Measurements from ENCODE around the gene FAM124B. TPM values are rescaled to one million over a fixed set of nuclear protein-coding genes. Genes with fewer than 3 reads are reported as not detected.
A peak's percentile ranks its signal among the peaks of the same experiment; 100 is the strongest.

Gene FAM124B
- polyA plus RNA-seq, 3 donors, result 1.8 to 2.1 (median 2.0) TPM

DNA sequence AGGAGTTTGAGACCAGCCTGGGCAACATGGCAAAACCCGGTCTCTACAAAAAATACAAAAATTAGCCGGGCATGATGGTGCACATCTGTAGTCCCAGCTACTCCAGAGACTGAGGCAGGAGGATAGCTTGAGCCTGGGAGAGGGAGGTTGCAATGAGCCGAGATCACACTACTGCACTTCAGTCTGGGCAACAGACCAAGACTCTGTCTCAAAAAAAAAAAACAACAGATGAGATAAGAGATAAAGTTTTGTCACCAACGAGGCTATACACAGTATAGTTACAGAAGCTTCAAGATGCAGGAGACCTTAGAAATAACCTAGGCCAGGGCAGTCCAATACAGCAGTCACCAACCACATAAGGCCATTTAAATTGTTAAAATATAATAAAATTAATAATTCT, 9.4 kb downstream of the FAM124B start:
- Histone ChIP-seq H3K79me2 (ENCODE audit: insufficient read depth, low read length) (peaks cover 16% of the 10 kb centered on the region), H2AFZ (ENCODE audit: insufficient read depth, low read depth, low read length, poor library complexity, severe bottlenecking) (no peak overlapping the region), H3K36me3 (replicated peaks in 1 of 2; ENCODE audit: control insufficient read depth in 1 of 2, insufficient read depth in 2 of 2, low read length in 2 of 2) (peaks cover 2 to 19% of the 10 kb centered on the region in 2 donors), H3K27ac (ENCODE audit: low read depth in 1 of 2, low read length in 2 of 2) (no peak overlapping the region), H3K4me2 (replicated peaks; ENCODE audit: extremely low read depth, low read length, poor library complexity, severe bottlenecking) (no peak overlapping the region), H3K27me3 (ENCODE audit: control insufficient read depth in 2 of 2, insufficient read depth in 2 of 2, low read length in 2 of 2) (no peaks in the 10 kb centered on the region), H3K4me1 (ENCODE audit: control insufficient read depth in 1 of 2, insufficient read depth in 2 of 2, low read length in 2 of 2) (no peaks in the 10 kb centered on the region), H3K9me3 (replicated peaks in 1 of 2; ENCODE audit: control insufficient read depth in 1 of 2, insufficient read depth in 1 of 2, low read length in 2 of 2) (no peaks in the 10 kb centered on the region), H3K9ac (ENCODE audit: insufficient read depth, low read length, poor library complexity, severe bottlenecking) (no peak overlapping the region), H4K20me1 (ENCODE audit: insufficient read depth, low read length) (no peaks in the 10 kb centered on the region), H3K4me3 (replicated peaks in 1 of 3; ENCODE audit: low read depth in 2 of 3, low read length in 3 of 3) (no peak overlapping the region)
- H3K4me3 Mint-ChIP-seq, result no peak overlapping the region
- TF ChIP-seq, protein P1, sequence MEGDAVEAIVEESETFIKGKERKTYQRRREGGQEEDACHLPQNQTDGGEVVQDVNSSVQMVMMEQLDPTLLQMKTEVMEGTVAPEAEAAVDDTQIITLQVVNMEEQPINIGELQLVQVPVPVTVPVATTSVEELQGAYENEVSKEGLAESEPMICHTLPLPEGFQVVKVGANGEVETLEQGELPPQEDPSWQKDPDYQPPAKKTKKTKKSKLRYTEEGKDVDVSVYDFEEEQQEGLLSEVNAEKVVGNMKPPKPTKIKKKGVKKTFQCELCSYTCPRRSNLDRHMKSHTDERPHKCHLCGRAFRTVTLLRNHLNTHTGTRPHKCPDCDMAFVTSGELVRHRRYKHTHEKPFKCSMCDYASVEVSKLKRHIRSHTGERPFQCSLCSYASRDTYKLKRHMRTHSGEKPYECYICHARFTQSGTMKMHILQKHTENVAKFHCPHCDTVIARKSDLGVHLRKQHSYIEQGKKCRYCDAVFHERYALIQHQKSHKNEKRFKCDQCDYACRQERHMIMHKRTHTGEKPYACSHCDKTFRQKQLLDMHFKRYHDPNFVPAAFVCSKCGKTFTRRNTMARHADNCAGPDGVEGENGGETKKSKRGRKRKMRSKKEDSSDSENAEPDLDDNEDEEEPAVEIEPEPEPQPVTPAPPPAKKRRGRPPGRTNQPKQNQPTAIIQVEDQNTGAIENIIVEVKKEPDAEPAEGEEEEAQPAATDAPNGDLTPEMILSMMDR (IDR thresholded peaks at IDR 0.05), result no peak
- no peak for DNase-seq
- H3K9me3 Mint-ChIP-seq, result peaks cover 0 to 11% (median 4%) of the 10 kb centered on the region in 7 donors
- peaks cover 30% of the 10 kb centered on the region for H3K4me1 Mint-ChIP-seq
- no peak overlapping the region for H3K27ac Mint-ChIP-seq
- H3K36me3 Mint-ChIP-seq, result peaks cover 43 to 51% of the 10 kb centered on the region in 2 donors
- 100% methylated on average over 1 of the region's 4 CpGs for WGBS (ENCODE audit: insufficient coverage)
- H3K27me3 Mint-ChIP-seq (ENCODE audit: low read depth in 3 of 3), result peaks cover 0 to 2% (median 0%) of the 10 kb centered on the region in 3 donors
- intact Hi-C loops (cut with micrococcal nuclease), result no loop called here

DNA sequence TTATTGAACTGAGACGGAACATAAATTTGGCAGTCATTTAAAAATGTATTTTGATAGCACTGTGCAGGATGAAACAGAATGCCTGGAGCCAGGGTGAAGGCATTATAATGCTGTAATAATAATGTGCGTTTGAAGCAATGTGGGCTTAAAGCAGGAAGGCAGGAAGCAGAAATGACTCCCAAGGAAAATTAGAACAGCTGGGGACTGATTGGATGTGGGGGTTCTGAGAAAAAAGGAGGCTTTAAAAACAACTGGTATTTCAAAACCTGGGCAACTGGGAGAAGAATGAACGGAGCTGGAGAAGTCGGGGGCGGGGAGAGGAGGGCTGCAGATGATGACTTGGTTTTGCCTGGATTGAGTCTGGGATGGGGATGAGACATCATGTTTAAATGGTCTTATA, 12.6 kb downstream of the FAM124B start:
- intact Hi-C loops (cut with micrococcal nuclease), result no loop called here
- Histone ChIP-seq H3K4me3 (replicated peaks in 1 of 3; ENCODE audit: low read depth in 2 of 3, low read length in 3 of 3) (no peak overlapping the region), H3K79me2 (ENCODE audit: insufficient read depth, low read length) (no peaks in the 10 kb centered on the region), H4K20me1 (ENCODE audit: insufficient read depth, low read length) (no peaks in the 10 kb centered on the region), H3K27ac (ENCODE audit: low read depth in 1 of 2, low read length in 2 of 2) (no peak overlapping the region), H2AFZ (ENCODE audit: insufficient read depth, low read depth, low read length, poor library complexity, severe bottlenecking) (no peak overlapping the region), H3K9ac (ENCODE audit: insufficient read depth, low read length, poor library complexity, severe bottlenecking) (no peak overlapping the region), H3K36me3 (replicated peaks in 1 of 2; ENCODE audit: control insufficient read depth in 1 of 2, insufficient read depth in 2 of 2, low read length in 2 of 2) (peaks cover 2 to 19% of the 10 kb centered on the region in 2 donors), H3K4me2 (replicated peaks; ENCODE audit: extremely low read depth, low read length, poor library complexity, severe bottlenecking) (no peak overlapping the region), H3K9me3 (replicated peaks in 1 of 2; ENCODE audit: control insufficient read depth in 1 of 2, insufficient read depth in 1 of 2, low read length in 2 of 2) (no peaks in the 10 kb centered on the region), H3K27me3 (ENCODE audit: control insufficient read depth in 2 of 2, insufficient read depth in 2 of 2, low read length in 2 of 2) (no peaks in the 10 kb centered on the region), H3K4me1 (ENCODE audit: control insufficient read depth in 1 of 2, insufficient read depth in 2 of 2, low read length in 2 of 2) (no peaks in the 10 kb centered on the region)
- peaks cover 29 to 38% of the 10 kb centered on the region in 2 donors for H3K36me3 Mint-ChIP-seq
- peaks cover 0 to 3% (median 0%) of the 10 kb centered on the region in 7 donors for H3K9me3 Mint-ChIP-seq
- peaks cover 8% of the 10 kb centered on the region for H3K4me1 Mint-ChIP-seq
- H3K27ac Mint-ChIP-seq, result peak overlapping the region in 3 of 7 donors; percentile 25 to 47 (median 28)
- DNase-seq, result no peak
- no peak overlapping the region for H3K4me3 Mint-ChIP-seq
- H3K27me3 Mint-ChIP-seq (ENCODE audit: low read depth in 3 of 3), result no peaks in the 10 kb centered on the region
- TF ChIP-seq, protein P1 (IDR thresholded peaks at IDR 0.05), result no peak
- WGBS (ENCODE audit: insufficient coverage), result 93% methylated on average over 5 of the region's 5 CpGs
